Activated naive CD4-positive, alpha-beta T cell treated with anti-CD3 and anti-CD28 coated beads, Interleukin-2, amount 10 ng/mL, durations not matched to agents 7 days and 5 days (primary cell): ENCODE data around the gene CLK3.

Experiments
- CTCF ChIA-PET: fragments of 350-600 bp; sonication (Branson Sonifier 250); formaldehyde crosslinking; loops from one replicate; lab custom pipeline; 2021; ENCODE audit warnings: antibody characterized with exemption; lab: Charles Lee
- DNase-seq: peaks from one replicate; pipeline ENCODE4 v3.0.0-alpha.2; 2020
- H3K27ac Mint-ChIP-seq: one replicate; pipeline ENCODE4 v1.8.0; 2021; ENCODE audit warnings: mild to moderate bottlenecking, moderate library complexity, mixed read lengths
- H3K27me3 Mint-ChIP-seq: one replicate; pipeline ENCODE4 v1.8.0; 2021; ENCODE audit warnings: mild to moderate bottlenecking, mixed read lengths
- H3K36me3 Mint-ChIP-seq: one replicate; pipeline ENCODE4 v1.8.0; 2021; ENCODE audit warnings: mixed read lengths
- H3K4me1 Mint-ChIP-seq: one replicate; pipeline ENCODE4 v1.8.0; 2021; ENCODE audit warnings: mixed read lengths
- H3K4me3 Mint-ChIP-seq: one replicate; pipeline ENCODE4 v1.8.0; 2021; ENCODE audit warnings: mild to moderate bottlenecking, moderate library complexity, mixed read lengths
- H3K9me3 Mint-ChIP-seq: one replicate; pipeline ENCODE4 v1.8.0; 2021; ENCODE audit warnings: mixed read lengths

CLK3 gene

DNA sequence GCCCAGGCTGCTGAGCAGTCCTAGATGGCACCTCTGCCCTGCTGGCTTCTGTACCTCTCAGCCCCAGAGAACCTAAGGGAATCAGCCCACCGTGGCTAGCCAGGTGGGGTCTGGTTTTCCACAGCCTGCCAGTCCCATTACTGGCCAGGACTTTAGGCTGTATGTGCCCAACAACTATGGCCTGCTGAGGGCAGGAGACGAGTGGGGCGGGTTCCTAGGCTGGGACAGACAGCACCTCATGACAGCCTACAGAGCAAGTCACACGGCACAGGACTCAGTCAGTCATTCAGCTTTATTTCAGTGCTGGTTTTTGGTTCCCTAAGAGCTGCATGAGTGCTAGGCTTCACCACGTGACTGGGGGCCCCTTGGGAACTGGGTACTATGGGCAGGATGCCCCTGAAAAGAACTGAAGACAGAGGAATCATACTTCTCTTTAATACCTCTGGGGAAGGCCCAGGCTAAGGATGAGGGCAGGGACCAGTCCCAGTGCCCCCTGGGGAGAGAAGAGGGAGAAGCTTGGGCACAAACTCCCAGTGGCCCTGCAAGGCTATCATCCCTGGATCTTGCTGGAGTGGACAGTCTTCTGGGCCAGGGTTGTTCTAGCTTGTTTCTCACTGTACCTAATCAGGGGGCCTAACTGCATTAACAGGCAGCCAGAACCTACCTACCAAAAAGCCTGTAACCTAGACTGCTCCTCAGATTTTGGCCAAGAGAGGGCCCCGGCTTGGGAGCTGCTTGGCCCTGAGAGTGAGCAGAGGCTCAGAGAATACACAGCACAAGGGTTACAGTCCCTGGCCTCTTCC lies 14.8 kb downstream of the CLK3 start:
- Mint-ChIP-seq H3K9me3 (no peaks in the 10 kb centered on the region), H3K36me3 (peaks cover 51% of the 10 kb centered on the region), H3K27ac (peak overlapping the region; percentile 33), H3K27me3 (no peaks in the 10 kb centered on the region), H3K4me3 (no peak overlapping the region), H3K4me1 (peaks cover 26% of the 10 kb centered on the region)
- CTCF ChIA-PET, result interaction anchor here (0.6 to 14.2 kb wide), 10 partner anchors 11 to 257 kb away, joined by 3 to 347 read pairs (median 4); partner anchors contain the start of gene CLK3
- peak; percentile 10 for DNase-seq

DNA sequence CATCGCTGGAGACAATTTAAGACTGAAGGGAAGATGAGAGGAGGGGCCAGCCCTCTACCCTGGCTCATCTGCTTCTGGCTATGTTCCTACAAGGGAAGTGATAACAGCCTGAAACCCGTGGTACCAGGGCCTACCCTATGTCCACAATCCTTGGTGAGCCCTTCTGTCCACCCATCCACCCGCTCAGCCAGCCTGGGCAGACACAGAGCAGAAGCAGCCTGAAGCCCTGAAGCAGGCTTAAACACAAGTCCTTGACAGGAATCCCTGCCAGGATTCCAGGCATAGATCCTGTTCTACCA lies 15.4 kb downstream of the CLK3 start:
- Mint-ChIP-seq H3K36me3 (peaks cover 50% of the 10 kb centered on the region), H3K27ac (no peak overlapping the region), H3K9me3 (no peaks in the 10 kb centered on the region), H3K27me3 (no peaks in the 10 kb centered on the region), H3K4me3 (no peak overlapping the region), H3K4me1 (peaks cover 24% of the 10 kb centered on the region)
- DNase-seq, result peak; percentile 16
- CTCF ChIA-PET, result interaction anchor here (1.0 to 14.2 kb wide), 9 partner anchors 10 to 258 kb away, joined by 3 to 347 read pairs (median 4); partner anchors contain the start of gene CLK3

DNA sequence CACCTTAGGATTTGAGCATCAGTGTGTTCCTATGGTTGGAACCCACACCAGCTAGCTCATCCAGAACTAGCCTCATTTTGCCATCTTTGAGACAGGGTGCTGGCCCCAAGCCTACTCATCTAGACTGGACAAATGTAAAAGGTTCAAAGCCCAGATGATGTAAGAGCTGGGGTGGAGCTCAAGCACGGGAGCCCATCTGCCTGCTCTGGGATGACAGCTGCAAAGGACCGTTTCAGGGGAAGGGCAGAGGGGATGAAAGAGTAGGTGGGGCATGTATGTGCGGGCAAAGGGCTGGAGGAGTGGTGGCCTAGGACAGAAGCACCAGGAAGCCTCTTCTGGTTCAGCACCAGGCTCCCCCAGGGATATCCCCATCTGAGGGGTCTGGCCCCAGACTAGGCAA lies 15.8 kb downstream of the CLK3 start:
- H3K36me3 Mint-ChIP-seq, result peaks cover 50% of the 10 kb centered on the region
- H3K27ac Mint-ChIP-seq, result no peak overlapping the region
- H3K27me3 Mint-ChIP-seq, result no peaks in the 10 kb centered on the region
- CTCF ChIA-PET, result interaction anchor here (0.7 to 14.2 kb wide), 21 partner anchors 10 to 319 kb away, joined by 3 to 347 read pairs (median 4); partner anchors contain the start of gene CLK3
- H3K4me3 Mint-ChIP-seq, result no peak overlapping the region
- H3K4me1 Mint-ChIP-seq, result peaks cover 21% of the 10 kb centered on the region
- no peaks in the 10 kb centered on the region for H3K9me3 Mint-ChIP-seq
- DNase-seq, result peak; percentile 19

DNA sequence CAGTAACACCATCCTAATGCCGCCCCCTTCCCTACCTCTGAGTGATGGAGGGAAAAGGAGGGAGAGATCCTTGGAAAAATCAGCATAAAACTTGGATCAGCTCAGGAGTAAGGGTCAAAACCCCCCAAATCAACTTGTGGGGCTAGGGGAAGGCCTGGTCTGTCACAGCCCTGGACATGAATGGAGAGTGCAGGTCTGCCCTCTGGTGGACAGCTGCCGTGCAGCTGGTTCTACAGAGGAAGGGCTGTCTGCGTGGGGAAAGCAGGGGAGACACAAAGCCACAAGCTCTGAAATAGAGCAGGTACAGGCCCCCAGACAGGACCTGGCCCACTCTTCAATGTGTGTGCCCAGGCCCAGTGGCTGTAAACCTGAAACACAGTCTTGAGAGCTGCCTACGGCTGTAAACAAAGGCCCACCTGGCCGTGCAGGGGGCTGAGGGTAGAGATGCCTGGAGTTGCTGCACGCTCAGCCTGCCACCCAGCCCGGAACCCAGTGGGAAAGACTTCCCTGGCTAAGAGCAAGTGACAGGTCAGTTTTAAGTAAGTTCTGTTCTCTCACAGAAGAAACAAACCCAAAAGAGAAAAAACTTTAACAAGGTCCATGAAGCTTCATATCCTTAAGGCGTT lies 16.4 kb downstream of the CLK3 start:
- no peak overlapping the region for H3K27ac Mint-ChIP-seq
- H3K4me1 Mint-ChIP-seq, result peaks cover 15% of the 10 kb centered on the region
- CTCF ChIA-PET, result interaction anchor here (0.6 to 14.2 kb wide), 27 partner anchors 9 to 319 kb away, joined by 3 to 347 read pairs (median 4); partner anchors contain the start of gene CLK3
- H3K36me3 Mint-ChIP-seq, result peaks cover 45% of the 10 kb centered on the region
- no peaks in the 10 kb centered on the region for H3K27me3 Mint-ChIP-seq
- H3K4me3 Mint-ChIP-seq, result no peak overlapping the region
- H3K9me3 Mint-ChIP-seq, result no peaks in the 10 kb centered on the region
- DNase-seq, result peak; percentile 76

DNA sequence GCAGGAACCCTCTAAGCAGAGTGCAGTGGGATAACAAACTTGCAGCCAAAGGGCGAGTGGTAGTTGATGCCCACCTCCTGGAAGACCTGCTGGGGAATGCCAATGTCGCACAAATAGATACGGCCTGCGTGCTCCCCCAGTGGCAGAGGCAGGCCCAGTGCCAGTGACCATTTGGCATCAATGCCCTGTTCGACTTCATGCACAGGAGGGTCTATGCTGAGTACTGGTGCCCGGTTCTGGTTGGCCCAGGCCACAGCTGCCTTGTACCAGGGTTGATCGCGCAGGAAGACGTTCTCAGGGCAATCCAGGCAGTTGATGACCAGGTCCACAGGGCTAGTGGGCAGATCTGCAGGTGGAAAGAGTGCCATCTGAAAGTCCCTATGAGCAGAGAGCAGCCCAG lies 17.0 kb downstream of the CLK3 start:
- peak; percentile 15 for DNase-seq
- Mint-ChIP-seq H3K4me3 (no peak overlapping the region), H3K36me3 (peaks cover 40% of the 10 kb centered on the region), H3K27me3 (no peaks in the 10 kb centered on the region), H3K9me3 (no peaks in the 10 kb centered on the region), H3K4me1 (peaks cover 9% of the 10 kb centered on the region), H3K27ac (no peak overlapping the region)
- CTCF ChIA-PET, result interaction anchor here (0.6 to 14.2 kb wide), 24 partner anchors 9 to 317 kb away, joined by 3 to 347 read pairs (median 4); partner anchors contain the start of gene CLK3

DNA sequence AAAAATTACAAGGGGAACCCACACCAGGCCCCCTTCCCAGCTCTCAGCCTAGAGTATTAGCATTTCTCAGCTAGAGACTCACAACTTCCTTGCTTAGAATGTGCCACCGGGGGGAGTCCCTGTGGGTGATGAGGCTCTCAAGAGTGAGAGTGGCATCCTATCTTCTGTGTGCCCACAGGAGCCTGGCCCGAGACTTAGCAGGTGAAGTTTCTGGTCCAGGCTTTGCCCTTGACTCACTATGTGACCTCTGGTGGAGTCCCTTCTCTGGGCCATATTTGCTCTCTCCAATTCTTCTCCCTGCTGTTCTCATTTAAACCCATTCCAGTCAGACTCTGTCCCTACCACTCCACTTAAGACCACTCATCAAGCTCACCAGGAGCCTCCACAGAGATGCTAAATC lies 18.1 kb downstream of the CLK3 start:
- CTCF ChIA-PET, result interaction anchor here (0.7 to 14.2 kb wide), 19 partner anchors 8 to 316 kb away, joined by 3 to 347 read pairs (median 6); partner anchors contain the start of genes CLK3 and CYP1A1
- Mint-ChIP-seq H3K36me3 (peaks cover 37% of the 10 kb centered on the region), H3K27me3 (no peaks in the 10 kb centered on the region), H3K27ac (no peak overlapping the region), H3K9me3 (no peaks in the 10 kb centered on the region), H3K4me1 (peaks cover 4% of the 10 kb centered on the region), H3K4me3 (no peak overlapping the region)
- DNase-seq, result peak; percentile 19

DNA sequence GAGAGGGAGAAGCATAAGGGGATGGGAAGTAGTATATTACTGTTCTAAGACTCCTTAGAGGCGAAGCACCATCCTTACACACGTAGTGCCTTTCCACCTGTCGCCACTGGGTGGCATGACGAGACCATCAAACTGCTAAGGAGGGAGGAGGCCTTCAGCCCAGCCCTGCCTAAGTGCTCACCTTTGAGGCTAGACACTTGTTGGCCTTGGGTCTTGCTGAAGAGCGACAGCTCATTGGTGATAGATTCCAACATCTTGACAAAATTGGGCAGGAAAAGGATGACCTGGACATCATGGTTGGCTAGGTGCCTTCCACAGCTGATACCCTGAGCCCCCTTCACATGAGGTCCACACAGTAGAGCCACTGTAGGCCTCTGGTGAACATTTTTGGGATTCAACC lies 19.6 kb downstream of the CLK3 start:
- no peak overlapping the region for H3K4me3 Mint-ChIP-seq
- peaks cover 38% of the 10 kb centered on the region for H3K36me3 Mint-ChIP-seq
- no peaks in the 10 kb centered on the region for H3K9me3 Mint-ChIP-seq
- CTCF ChIA-PET, result interaction anchor here (0.7 to 14.2 kb wide), 24 partner anchors 13 to 314 kb away, joined by 3 to 347 read pairs (median 4); partner anchors contain the start of genes CLK3, CYP1A1 and CYP1A2
- no peak overlapping the region for H3K27ac Mint-ChIP-seq
- peaks cover 4% of the 10 kb centered on the region for H3K4me1 Mint-ChIP-seq
- no peaks in the 10 kb centered on the region for H3K27me3 Mint-ChIP-seq
- DNase-seq, result peak; percentile 83

DNA sequence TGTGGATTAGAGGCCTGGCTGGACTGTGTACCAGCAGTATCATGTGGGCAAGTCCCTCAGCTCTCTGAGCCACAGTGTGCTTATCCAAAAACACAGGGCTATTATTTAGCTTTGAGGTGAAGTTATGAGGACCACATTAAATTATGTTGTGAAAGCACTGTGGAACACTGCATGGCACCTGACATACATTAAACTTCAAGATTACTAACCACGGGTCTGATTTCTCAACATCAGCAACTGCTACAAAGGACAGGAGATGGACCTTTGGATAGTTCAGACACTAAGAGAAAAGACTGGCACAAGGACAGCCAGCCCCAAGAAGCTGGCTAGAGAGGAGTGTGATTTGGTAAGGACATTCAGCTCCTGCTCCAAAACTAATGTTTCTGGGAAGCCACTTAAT lies 21.3 kb downstream of the CLK3 start:
- Mint-ChIP-seq H3K27ac (no peak overlapping the region), H3K27me3 (no peaks in the 10 kb centered on the region), H3K36me3 (peaks cover 43% of the 10 kb centered on the region), H3K4me1 (peaks cover 10% of the 10 kb centered on the region), H3K9me3 (no peaks in the 10 kb centered on the region), H3K4me3 (no peak overlapping the region)
- no peak for DNase-seq
- CTCF ChIA-PET, result interaction anchor here (1.2 to 14.2 kb wide), 7 partner anchors 17 to 312 kb away, joined by 3 to 347 read pairs (median 18); partner anchors contain the start of gene CLK3

DNA sequence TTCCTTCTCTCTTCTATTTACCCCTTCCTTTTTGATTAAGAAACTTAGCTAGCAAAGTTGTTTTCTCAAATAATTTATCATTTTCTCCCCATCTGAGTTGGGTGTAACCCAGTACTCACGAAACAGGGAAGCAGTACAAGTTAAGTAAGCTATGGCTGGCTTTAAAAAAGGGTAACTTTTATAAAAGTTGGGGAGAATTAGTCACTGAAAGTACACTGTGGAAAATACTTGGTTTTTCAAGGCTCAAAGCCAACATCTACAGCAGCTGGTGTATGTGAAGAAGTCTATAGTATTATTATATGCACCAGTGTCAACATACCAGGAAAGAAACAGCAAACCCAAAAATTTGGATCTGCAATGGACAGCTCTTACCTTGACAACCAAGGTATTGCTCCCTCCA lies 25.5 kb downstream of the CLK3 start:
- no peak overlapping the region for H3K27ac Mint-ChIP-seq
- H3K4me1 Mint-ChIP-seq, result peaks cover 17% of the 10 kb centered on the region
- no peaks in the 10 kb centered on the region for H3K9me3 Mint-ChIP-seq
- CTCF ChIA-PET, result interaction anchor here (1.1 to 14.2 kb wide), 5 partner anchors 9 to 313 kb away, joined by 3 to 197 read pairs (median 29); partner anchors contain the start of gene CLK3
- DNase-seq, result no peak
- no peak overlapping the region for H3K4me3 Mint-ChIP-seq
- peaks cover 28% of the 10 kb centered on the region for H3K36me3 Mint-ChIP-seq
- H3K27me3 Mint-ChIP-seq, result no peaks in the 10 kb centered on the region

DNA sequence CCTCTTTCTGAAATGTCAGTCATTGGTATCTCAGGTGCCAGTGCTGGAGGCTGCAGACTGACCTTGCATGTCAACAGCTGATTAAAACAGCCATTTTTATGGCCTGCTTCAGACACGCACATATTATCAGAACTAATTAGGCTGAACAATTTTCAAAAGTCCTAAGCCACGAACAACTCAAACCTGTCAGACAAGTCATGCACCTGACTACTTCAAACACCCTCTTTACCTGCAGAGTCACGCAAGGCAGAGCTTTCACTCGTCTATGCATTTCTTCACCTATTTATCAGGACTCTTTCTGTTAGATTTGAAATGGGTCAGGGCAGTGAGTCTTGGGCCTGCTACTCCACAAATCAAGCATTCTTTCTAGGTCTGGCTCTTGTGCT lies 26.7 kb downstream of the CLK3 start:
- H3K9me3 Mint-ChIP-seq, result no peaks in the 10 kb centered on the region
- no peak overlapping the region for H3K4me3 Mint-ChIP-seq
- H3K27ac Mint-ChIP-seq, result peak overlapping the region; percentile 4
- H3K4me1 Mint-ChIP-seq, result peaks cover 17% of the 10 kb centered on the region
- no peaks in the 10 kb centered on the region for H3K27me3 Mint-ChIP-seq
- peaks cover 26% of the 10 kb centered on the region for H3K36me3 Mint-ChIP-seq
- CTCF ChIA-PET, result interaction anchor here (1.0 to 14.2 kb wide), 5 partner anchors 10 to 151 kb away, joined by 3 to 197 read pairs (median 29); partner anchors contain the start of gene CLK3
- no peak for DNase-seq

DNA sequence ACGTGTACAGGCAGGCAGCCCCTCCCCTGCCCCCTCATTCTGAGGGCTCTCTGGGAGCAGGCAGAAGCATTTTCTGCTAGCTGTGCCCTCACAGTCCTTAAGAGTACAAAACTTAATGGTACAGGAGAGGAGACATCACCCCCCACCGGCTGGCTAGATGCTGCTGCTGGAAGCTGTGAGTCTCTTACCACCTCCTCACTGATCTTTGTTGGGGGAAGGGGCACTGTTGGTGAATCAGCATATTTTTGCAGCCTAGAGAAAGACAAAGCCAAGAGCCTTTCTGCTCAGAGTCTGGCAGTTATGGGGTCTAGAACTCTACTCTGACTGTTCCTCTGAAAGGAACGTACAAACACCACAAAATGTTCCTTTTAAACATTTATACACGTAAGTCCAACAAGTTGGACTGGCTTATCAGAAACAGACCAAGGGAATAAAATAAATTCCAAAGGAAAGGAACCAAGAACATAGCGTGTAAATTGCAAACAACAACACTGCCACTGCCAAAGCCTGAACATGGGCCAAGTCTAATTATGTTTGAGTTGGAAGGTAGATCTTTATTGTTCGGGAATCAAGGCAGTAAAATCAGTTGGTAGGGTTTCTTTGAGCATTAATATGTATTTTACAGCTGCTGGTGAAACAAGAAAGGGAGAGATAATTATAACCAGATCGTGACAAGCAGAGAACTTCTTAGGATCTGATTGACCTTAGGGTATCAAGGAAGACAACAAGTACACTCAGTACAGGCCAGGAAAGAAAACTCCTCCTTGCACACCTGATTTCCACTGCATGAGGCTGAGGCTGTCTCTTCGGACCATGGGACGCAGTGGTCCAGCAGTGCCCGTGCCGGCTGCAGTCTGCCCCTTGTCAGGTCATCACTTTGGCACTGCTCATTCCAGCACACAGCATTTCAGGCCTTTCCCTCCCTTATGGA lies 27.4 kb downstream of the CLK3 start:
- H3K9me3 Mint-ChIP-seq, result no peaks in the 10 kb centered on the region
- CTCF ChIA-PET, result interaction anchor here (1.0 to 14.2 kb wide), 5 partner anchors 11 to 150 kb away, joined by 3 to 197 read pairs (median 29); partner anchors contain the start of gene CLK3
- no peak overlapping the region for H3K4me3 Mint-ChIP-seq
- H3K4me1 Mint-ChIP-seq, result peaks cover 17% of the 10 kb centered on the region
- no peak for DNase-seq
- peaks cover 23% of the 10 kb centered on the region for H3K36me3 Mint-ChIP-seq
- no peak overlapping the region for H3K27ac Mint-ChIP-seq
- H3K27me3 Mint-ChIP-seq, result no peaks in the 10 kb centered on the region

DNA sequence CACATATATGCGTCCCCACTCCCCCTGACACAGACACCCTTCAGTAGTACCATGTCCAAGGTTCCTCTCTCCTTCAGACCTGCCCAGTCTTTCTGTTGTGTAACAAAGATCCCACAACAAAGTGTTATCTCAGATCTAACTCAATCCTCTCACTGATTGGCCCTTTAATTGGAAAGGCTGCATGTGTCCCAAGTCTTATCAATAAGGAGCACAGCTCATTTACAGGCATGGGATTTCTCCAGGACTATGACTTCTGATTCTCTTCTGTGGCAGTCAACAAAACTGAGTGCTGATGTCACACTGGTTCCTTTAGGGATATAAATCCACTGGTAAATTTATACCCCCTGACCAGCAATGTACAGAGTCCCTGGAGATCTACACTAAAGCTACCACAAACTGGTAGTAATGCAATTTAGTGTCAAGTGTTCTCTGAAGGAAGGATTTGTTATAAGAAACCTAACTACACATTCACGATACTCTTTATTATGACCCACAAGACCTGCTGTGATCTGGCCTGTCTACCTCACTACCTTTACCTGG lies 28.1 kb downstream of the CLK3 start:
- Mint-ChIP-seq H3K27ac (no peak overlapping the region), H3K9me3 (no peaks in the 10 kb centered on the region), H3K4me3 (no peak overlapping the region), H3K4me1 (peaks cover 17% of the 10 kb centered on the region), H3K36me3 (peaks cover 20% of the 10 kb centered on the region), H3K27me3 (no peaks in the 10 kb centered on the region)
- CTCF ChIA-PET, result interaction anchor here (3.5 kb wide), 1 partner anchor 126 kb away, joined by 31 read pairs; no protein-coding TSS in a partner anchor
- no peak for DNase-seq

DNA sequence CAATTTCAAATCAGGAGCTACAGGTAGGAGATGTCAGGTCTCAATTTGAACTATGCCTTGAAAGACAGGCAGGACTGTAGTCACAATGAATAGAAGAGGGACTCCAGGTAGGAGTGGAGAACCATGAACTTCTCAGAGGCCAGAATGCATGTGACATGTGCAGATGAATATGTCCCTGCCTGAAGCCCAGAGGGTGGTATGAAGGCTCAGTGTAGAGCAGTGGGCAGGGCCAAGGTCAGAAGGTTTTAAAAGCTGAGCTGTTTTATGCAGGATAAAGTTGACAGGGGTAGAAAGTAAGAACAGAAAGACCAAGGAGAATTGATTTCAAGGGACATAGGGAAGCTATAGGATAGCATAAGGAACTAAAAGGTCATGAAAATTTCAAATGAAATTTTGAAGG lies 30.8 kb downstream of the CLK3 start:
- peaks cover 5% of the 10 kb centered on the region for H3K36me3 Mint-ChIP-seq
- no peak overlapping the region for H3K27ac Mint-ChIP-seq
- no peaks in the 10 kb centered on the region for H3K9me3 Mint-ChIP-seq
- H3K4me3 Mint-ChIP-seq, result no peak overlapping the region
- DNase-seq, result no peak
- H3K4me1 Mint-ChIP-seq, result peaks cover 16% of the 10 kb centered on the region
- H3K27me3 Mint-ChIP-seq, result no peaks in the 10 kb centered on the region
- CTCF ChIA-PET, result interaction anchor here (0.6 to 2.6 kb wide), 4 partner anchors 122 to 654 kb away, joined by 3 to 6 read pairs (median 6); no protein-coding TSS in a partner anchor
